ENCODE results near the gene CAMKK2.
"Not testable (repeated sequence)": the region's sequence is repeated elsewhere in the genome, so short reads cannot be mapped to it uniquely, and the experiment has no call there.

CAMKK2 gene

GRCh38 chr12:121278169-121279070, 18.1 kb downstream of the CAMKK2 start:
- no peak for DNase-seq

GRCh38 chr12:121277374-121277759, 19.1 kb downstream of the CAMKK2 start:
- DNase-seq = no peak

DNA sequence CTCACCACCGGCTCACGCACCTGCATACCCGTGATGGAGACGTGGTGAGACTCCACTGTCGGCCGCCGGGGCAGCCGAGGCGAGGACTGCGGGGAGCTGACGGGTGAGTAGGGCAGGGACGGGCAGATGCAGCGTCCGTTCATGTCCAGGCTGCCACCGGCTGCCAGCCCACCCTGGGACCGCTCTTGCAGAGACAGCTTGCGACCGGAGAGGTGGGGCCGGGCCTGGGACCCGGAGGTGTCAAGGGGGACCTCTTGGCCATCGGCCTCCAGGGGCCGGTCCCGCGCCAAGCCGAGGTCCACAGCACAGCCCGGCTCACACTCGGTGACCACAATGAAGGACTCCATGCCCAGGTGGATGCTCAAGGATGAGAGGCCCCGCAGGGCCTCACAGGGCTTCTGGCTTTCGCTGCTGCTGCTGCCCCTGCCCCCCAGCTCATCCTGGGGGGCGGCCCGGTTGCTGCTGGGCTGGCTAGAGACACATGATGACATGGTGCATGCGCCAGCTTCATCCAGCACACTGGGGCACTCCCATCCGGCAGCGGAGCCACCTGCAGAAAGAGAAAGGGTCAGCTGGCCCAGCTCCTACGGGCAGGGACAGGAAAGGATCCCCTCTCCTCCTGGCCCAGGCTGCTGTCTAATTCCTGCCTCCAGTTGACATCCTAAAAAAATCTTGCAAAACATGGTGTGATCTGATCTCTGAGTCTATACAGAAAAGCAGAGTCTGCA, 22.3 kb downstream of the CAMKK2 start:
- no peak for DNase-seq

DNA sequence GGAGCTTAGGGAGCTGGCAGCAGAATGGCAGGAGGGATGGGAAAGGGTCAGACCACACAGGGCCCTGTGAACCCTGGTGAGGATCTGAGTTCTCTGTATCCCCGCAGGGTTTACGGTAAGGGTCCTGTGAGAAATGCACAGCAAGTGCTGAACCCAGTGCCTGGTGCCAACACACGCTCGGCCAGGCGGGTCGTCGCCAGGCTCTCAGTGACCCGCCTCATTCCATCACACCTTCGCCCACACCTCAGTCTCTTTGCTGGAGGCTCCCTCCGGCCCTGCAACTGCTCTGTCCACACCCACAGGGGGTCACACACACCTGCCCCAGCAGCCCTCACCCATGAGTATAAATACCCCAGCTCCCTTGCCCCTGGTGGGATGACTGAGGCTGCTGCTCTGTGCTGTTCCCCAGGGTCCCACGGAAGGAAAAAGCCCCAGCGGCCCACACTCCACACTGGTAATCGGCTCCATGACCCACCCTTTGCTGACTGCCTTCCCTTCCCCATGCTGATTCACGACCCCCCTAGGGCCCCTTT, 23.1 kb downstream of the CAMKK2 start:
- DNase-seq = no peak

- DNase-seq = no peak
These were observed 28.7 kb downstream of the CAMKK2 start for GRCh38 chr12:121267822-121268221.

DNA sequence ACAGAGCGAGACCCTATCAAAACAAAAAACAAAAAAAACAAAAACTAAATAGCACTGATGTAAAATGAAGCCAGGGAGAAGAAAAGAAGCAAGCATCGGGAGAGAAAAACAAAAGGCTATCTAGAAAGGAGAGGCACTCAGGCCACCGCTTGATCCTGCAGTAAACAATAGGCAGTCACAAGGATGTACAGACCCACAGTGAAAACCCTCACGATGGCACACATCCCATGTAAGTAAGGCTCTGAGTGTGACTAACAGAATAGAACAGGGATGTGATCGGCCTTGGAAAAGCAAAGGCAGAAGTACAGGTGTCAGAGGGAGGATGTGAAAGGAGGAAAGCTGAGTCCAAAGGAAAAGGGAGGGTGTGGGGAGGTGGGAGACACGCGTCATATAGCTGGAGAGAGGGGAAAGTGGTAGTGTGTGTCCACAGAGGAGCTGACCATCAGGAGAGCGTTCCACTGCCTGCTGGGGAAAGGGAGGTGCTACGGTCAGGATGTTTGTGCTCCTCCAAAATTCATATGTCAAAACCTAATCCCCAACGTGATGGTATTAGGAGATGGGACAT, 31.5 kb downstream of the CAMKK2 start:
- no peak for DNase-seq

DNA sequence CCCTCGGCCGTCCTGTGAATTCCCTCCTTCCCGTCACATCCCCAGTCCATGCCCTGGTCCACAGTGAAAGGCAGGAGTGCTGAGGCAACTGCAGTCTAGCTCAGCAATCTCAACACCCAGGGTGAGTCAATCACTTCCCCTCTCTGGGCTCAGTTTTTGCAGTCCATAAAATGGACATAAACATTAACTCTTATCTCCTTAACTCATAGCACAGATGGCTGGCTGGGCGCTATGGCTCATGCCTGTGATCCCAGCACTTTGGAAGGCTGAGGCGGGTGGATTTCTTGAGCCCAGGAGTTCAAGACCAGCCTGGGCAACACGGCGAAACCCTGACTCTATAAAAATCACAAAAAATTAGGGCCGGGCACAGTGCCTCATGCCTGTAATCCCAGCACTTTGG, 32.4 kb downstream of the CAMKK2 start:
- no peak for DNase-seq

GRCh38 chr12:121263206-121263935, 33.1 kb downstream of the CAMKK2 start:
- no peak for DNase-seq

GRCh38 chr12:121261398-121261797, 35.1 kb downstream of the CAMKK2 start:
- no peak for DNase-seq

DNA sequence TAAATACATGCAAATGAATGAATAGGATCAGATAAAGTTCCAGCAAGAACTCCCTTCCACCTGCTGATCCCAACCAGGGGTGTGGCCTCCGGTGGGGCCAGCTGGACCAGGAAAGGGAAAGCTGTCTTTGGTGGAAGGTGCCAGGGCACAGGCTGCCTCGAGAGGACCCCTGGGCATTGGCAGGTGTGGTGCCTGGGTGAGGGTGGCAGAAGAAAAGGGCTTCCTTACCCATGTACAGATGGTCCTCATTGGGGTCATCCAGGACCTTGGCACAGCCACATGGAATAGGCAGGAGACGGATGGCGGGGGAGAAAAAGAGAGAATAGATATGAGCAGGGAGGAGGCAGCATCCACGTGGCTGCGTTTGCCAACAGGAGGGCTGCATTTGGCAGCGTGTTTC, 36.4 kb downstream of the CAMKK2 start:
- no peak for DNase-seq

DNA sequence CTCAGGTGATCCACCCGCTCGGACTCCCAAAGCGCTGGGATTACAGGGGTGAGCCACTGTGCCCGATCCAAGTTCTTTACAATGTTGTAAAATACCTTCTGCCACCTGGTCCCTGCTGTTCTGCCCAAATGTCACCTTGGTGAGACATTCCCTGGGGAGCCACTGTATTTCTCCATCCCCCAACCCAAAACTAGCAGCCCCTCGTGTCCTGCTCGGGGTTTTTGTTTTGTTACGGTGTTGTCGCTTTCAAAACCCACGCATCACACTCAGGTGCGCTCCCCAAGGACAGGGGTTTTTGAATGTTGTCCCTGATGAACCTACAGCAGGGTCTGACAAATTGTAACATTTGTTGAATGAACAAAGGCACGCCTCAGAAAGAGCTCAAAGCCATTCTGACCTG, 37.4 kb downstream of the CAMKK2 start:
- no peak for DNase-seq

GRCh38 chr12:121257704-121258449, 38.6 kb downstream of the CAMKK2 start:
- DNase-seq = not testable (repeated sequence)

DNA sequence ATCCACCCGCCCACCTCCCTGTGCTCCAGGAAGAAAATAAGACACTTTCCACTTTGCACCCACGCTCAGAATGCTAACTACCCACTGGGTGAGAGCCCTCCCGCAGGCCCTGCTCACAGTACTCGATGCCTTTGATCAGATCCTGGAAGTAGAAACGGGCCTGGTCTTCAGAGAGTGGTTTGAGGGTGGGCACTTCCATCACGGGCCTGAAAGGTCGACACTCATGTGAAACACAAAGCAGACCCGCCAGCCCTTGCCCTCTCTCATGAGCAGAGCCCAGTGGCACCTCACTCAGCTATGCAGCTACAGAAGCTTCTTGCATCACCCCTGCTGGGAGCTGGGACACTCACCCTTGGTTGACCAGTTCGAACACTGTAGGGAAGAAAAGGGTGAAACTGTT, 41.1 kb downstream of the CAMKK2 start:
- no peak for DNase-seq

DNA sequence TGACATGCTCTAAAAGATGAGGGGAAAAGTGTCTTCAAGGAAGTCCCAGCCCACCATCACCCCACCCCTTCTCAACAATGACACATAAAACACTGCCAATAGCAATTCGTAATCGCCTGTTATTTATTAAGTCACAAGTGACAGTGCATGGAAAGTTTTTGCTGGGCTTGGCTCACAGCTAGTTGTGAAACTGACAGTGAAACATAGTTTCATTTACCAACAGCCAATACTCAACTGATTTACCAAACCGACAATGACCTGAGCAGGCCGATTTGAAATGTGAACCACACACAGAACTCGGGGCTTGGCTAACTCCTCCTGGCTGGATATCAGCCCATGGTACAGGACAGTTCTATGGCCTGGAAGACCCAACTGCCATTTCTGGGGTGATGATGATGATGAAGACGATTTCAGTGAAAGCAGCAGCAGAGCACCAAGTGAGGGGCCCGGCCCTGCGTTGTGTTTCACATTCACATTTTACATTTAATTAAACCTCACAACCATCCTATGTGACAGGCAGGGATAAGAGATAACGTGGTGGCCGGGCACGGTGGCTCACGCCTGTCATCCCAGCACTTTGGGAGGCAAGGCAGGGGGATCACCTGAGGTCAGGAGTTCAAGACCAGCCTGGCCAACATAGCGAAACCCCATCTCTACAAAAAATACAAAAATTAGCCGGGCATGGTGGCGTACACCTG, 42.7 kb downstream of the CAMKK2 start:
- no peak for DNase-seq

GRCh38 chr12:121252712-121253345, 43.7 kb downstream of the CAMKK2 start:
- no peak for DNase-seq

- DNase-seq = no peak
These were observed 44.7 kb downstream of the CAMKK2 start for GRCh38 chr12:121251838-121252237.

DNA sequence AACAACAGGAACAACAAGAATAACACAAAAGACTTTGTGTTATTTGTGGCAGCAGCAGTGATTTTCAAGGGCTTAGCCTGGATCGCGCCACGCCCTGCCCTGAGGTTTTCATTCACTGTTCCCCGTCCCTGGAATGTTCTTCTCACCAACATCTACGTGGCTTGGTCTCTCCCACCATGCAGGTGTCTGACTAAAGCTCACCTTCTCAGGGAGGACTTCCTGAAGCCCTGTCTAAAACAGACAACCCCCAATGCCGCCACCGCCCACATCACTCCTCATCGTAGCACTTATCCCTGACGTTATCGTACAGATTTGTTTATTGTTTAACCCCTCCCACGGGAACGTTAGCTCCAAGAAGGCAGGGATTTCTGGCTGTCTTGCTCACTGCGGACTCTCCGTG, 46.1 kb downstream of the CAMKK2 start:
- DNase-seq = no peak

- DNase-seq = no peak
These were observed 47.9 kb downstream of the CAMKK2 start for GRCh38 chr12:121248622-121249021.

DNA sequence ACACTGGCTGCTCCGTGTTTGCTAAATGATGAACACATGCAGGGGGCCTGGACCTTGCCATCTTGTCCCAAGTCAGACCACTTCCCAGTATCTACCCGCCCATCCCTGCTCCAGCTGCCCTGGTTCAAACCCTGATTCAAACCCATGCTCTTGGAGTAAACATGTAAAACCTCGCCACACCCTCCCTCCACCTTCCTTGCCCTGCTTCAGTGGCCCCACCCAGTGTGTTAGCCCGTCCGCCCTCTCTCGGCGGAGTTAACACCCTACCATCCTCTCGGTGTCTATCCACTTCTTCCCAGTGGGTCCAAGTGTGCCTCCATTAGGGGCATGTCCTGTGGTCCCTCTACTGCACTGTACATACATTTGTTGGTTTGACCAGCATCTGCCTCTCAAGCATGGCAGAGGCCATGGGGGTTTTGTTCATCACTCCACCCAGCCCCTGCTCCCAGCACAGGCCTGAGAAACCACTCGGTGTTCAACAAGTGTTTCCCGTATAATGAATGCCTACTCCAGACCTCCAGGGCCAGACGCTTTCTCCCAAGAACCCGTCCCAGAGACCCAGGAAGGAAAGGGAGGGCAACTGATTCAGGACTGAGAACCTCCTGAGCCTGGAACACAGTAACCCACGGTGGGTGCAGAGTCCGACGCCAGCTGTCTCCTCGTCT, 49.5 kb downstream of the CAMKK2 start:
- DNase-seq = no peak

DNA sequence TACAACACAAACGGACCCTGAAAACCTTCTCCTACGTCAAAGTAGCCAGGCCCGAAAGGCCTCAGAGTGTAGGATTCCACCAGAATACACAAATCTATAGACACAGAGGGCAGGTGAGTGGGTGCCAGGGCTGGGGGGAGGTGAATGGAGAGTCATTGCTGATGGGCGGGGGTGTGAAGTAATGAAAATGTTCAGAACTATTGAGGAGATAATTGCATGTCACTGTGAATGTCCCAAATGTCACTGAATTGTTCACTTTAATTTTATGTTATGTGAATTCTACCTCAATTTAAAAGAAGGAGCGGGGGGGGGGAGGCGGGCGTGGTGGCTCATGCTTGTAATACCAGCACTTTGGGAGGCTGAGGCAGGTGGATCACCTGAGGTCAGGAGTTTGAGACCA, 50.6 kb downstream of the CAMKK2 start:
- no peak for DNase-seq
